HG03097 (cell line): ENCODE data around the gene DMTF1.
"Not testable (repeated sequence)": the region's sequence is repeated elsewhere in the genome, so short reads cannot be mapped to it uniquely, and the experiment has no call there.

Source experiments
- ATAC-seq: cut with Tn5 transposase; IDR thresholded peaks from one replicate; pipeline ENCODE4 v1.9.1; 2021; ENCODE audit not compliant: unreplicated experiment, low FRiP score

DMTF1 gene

DNA sequence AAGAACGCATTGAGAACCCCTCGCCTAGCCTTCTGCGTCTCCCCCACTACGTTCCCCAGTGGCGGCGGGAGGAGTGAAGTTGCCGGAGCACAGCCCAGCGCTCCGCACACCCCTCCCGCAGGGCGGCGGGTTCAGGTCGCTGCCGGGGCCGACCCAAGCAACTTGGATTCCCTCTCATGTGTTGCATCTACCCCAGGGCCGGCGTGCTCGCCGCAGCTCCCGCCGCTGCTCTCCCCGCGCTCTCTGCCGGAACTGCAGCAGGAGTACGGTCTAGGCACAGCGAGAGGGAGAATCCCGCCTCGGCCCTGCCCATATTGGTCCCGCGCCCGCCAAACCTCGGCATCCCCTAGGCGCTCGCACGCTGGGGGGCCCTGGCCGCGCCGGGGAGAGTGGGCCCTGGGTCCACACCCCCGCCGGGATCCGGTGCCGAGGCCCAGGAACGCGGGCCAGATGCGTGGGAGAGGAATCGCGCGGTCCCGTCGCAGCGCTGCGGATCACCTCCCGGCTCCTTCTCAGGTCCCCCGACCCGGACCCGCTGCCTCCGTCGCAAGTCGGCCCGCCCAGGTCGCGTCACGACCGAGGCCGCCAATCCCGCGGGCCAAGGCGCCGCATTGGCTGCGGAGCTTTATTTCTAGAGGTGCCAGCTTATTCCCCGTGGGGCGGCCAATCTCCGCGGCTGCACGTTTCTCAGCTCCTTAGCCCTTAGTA is 67.9 kb downstream of the DMTF1 start:
- ATAC-seq, result peak; percentile 26

DNA sequence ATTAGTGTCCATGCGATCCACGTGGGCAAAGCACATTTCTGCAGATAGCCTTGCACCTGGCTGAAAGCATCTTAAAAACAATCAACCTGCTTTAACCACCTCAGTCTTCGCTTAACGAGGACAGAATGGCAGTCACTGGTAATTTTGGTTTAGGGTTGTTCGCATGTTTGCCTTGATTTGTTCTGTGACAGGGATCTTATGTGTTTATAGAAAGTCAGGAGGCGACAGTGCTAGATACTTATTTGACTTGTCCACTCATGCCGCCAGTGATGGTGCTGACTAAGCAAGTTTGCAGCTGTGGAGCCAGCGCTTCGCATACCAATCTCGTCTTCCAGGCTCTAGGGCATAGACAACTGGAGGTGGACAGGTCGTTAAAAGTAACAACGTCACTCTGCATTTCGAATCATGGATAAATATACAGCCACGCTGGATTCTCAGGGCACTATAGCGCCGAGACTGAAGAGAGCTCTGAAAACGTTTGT is 68.5 kb downstream of the DMTF1 start:
- ATAC-seq, result no peak

DNA sequence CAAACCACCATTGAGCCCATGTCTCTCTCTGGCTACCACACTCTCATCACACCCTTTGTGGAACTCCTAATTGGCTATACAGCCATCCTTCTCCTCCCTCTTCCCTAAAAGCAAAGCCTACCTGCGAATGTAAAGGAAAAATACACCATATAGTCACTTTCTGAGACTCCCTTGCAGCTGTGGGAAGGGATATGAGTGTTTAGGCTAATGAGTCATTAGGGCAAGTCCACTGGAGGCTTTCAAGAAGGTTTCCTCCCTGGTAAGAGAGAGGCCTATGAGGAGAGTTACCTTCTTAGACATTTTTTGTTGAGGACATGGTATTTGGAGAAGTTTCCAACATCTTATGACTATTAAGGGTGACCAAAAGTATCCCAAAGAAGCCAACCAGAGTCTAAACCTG is 71.4 kb downstream of the DMTF1 start:
- ATAC-seq, result no peak

DNA sequence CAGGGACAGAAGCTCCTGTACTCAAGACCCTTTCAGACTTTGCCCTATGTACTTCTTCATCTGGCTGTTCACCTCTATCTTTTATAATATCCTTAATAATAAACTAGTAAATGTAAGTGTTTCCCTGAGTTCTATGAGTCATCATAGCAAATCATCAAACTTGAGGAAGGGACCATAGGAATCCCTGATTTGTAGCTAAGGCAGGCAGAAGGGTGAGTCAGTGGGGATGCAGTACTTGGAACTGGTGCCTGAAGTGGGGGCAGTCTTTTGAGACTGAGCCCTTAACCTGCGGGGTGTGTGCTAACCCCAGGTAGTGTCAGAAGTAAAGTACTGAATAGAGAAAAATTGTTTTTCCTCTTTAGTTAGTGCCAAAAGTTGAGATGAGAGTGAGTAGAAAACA is 73.4 kb downstream of the DMTF1 start:
- ATAC-seq, result no peak

DNA sequence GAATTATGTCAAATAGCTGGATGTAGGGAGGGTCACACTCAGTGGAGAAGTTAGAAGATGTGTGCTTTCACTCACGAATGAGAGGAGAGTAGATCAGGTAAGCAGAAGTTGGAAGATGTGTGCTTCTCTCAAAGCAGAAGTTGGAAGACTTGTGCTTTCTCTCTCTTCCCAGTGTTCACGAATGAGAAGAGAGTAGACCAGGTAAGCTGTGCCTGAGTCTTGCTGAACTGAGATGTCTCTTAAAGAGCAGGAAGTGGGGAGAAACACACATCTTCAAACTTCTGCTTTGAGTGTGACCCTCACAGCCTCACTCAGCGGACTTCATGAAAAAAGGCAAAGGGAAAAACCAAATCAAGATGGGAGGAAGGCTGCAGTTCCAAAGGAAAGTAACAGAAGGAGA is 74.2 kb downstream of the DMTF1 start:
- no peak for ATAC-seq

DNA sequence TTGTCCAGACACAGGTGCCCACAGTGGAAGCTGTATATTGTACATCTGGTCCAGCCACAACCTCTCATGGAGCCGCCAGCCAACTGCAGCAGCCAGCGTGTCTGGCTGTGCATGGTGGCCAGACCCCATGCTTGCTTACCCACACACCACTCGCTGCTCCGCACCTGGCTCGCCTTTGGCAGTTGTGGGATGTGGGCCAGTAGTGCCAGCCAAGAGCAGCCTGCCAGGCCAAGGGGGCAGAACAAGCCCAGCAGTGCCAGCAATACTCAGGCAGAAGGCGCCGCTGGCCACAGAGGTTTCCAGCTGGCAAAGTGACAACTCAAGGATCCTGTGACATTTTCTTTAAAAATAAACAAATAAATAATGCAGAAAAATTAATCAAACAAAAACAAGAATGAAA is 79.0 kb downstream of the DMTF1 start:
- ATAC-seq, result no peak

DNA sequence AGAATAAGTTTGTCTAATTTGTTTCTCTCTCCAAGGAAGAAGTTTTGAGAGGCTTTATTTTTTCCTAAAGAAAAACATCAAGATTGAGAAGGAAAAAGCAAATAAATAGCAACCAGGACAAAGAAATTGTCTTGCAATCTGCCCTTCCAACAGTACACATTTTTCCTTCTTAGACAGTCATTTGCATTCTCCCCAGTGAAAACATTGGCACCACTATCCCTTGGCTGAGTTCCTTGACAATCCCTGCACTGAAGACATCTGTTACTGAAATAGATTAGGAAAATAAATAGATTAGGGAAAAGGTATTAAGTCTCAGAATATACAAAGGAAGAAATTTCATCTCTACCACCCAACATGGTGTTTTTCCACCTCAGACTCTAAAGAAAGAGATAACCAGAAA is 79.5 kb downstream of the DMTF1 start:
- ATAC-seq, result no peak

DNA sequence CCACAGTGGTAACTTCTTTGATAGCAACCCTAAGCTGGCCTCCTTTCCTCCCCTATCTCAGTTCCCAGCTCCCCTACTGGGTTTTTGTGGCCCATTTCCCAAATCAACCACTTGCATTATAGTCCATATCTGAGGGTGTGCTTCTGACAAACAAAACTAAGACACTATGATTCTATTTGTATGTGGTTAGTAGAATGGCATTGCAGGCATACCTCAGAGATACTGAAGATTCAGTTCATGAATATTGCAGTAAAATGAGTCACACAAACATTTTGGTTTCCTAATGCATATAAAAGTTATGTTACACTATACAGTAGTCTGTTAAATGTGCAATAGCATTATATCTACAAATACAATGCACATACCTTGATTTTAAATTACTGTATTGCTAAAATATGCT is 82.7 kb downstream of the DMTF1 start:
- ATAC-seq, result no peak

DNA sequence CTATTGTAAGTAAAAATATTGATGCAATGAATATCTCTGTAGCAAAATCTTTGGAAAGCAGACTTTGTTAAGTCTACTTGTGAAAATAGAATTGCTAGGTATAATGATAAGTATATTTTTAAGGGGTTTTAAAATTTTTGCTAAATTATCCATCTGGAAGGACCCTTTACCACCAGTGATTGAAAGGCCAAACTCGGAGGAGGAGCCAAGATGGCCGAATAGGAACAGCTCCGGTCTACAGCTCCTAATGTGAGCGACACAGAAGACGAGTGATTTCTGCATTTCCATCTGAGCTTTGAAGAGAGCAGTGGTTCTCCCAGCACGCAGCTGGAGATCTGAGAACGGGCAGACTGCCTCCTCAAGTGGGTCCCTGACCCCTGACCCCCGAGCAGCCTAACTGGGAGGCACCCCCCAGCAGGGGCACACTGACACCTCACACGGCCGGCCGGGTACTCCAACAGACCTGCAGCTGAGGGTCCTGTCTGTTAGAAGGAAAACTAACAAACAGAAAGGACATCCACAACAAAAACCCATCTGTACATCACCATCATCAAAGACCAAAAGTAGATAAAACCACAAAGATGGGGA is 86.3 kb downstream of the DMTF1 start:
- ATAC-seq, result not testable (repeated sequence)

DNA sequence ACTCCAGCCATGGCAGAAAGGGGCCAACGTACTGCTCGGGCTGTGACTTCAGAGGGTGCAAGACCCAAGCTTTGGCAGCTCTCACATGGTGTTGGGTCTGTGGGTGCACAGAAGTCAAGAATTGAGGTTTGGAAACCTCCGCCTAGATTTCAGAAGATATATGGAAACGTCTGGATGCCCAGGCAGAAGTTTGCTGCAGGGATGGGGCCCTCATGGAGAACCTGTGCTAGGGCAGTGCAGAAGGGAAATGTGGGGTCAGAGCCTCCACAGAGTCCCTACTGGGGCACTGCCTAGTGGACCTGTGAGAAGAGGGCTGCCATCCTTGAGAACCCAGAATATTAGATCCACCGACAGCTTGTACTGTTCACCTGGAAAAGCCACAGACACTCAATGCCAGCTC is 93.4 kb downstream of the DMTF1 start:
- ATAC-seq, result not testable (repeated sequence)
